HG02938 (cell line): ENCODE data around the gene LCORL.

Experiments
- ATAC-seq: cut with Tn5 transposase; IDR thresholded peaks from one replicate; pipeline ENCODE4 v1.9.1; 2021; ENCODE audit warnings: mild to moderate bottlenecking, moderate library complexity; ENCODE audit not compliant: unreplicated experiment

LCORL gene

DNA sequence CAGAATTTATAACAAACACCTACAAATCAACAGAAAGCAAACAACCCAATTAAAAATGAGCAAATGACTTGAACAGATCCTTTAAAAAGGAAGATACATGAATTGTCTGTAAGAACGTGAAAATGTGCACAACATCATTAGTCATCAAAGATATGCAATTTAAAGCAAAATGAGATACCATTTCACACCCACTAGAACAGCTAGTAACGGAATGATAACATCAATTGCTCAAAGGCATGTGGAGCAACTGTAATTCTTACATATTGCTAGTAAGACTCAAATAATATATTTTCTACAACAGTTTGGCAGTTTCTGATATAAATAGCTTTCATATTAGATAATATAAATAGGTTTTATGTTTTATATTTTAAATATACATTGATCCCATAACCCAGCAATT, 82.5 kb downstream of the LCORL start:
- ATAC-seq: no peak

- no peak for ATAC-seq
Observed at GRCh38 chr4:17934286-17934685, 87.3 kb downstream of the LCORL start.

GRCh38 chr4:17933126-17933525, 88.4 kb downstream of the LCORL start:
- no peak for ATAC-seq

- no peak for ATAC-seq
Observed at GRCh38 chr4:17932041-17932440, 89.5 kb downstream of the LCORL start.

GRCh38 chr4:17930256-17930655, 91.3 kb downstream of the LCORL start:
- no peak for ATAC-seq

GRCh38 chr4:17924189-17924588, 97.4 kb downstream of the LCORL start:
- no peak for ATAC-seq

DNA sequence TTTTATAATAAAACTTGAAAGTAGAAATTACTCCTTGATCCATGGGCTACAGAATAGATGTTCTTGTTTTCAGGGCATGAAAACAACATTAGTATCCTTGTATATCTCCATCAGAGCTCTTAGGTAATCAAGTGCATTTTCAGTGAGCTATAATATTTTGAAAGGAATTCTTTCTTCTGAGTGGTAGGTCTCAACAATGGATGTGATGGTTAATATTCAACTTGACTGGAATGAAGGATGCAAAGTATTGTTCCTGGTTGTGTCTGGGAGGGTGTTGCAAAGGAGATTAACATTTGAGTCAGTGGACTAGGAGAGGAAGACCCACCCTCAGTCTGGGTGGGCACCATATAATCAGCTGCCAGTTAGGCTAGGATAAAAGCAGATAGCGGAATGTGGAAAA, 100.1 kb downstream of the LCORL start:
- no peak for ATAC-seq

DNA sequence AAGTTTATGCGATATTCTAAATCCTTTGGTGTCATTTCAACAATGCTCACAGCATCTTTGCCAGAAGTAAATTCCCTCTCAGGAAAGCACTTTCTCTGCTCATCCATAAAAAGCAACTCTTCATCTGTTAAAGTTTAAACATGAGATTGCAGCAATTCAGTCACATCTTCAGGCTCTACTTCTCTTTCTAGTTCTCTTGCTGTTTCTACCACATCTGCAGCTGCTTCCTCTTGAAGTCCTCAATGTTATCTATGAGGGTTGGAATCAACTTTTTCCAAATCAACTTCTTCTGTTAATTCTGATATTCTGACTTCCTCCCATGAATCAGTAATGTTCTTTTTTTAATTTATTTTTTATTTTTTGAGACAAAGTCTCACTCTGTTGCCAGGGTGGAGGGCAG, 100.9 kb downstream of the LCORL start:
- no peak for ATAC-seq

DNA sequence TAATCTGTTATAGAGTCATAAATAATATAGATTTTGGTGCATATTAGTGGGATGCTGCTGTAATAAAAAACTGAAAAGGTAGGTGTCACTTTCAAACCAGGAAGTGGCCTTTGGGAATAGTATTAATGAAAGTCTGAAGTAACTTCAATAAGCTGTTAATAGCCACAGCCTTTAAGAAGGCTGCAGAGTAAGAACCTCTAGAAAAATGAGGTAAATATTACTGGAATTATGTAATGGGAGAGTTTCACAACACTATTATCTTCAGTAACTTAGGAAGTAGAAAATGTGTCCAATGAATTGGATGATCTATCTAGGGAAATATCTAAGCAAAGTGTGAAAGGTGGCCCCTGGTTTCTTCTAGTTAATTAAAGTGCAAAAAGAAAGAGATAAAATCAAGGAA, 106.1 kb downstream of the LCORL start:
- no peak for ATAC-seq

GRCh38 chr4:17912011-17912410, 109.5 kb downstream of the LCORL start:
- no peak for ATAC-seq

DNA sequence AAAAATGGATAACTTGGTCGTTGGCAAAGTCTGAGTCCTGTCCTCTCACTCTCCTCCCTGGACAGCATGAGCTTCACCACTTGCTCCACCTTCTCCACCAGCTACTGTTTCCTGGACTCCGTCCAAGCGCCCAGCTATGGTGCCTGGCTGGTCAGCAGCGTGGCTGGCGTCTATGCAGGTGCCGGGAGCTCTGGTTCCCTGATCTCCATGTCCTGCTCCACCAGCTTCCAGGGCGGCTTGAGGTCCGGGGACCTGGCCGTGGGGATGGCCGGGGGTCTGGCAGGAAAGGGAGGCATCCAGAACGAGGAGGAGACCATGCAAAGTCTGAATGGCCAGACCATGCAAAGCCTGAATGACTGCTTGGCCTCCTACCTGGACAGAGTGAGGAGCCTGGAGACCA, 109.9 kb downstream of the LCORL start:
- ATAC-seq: no peak

DNA sequence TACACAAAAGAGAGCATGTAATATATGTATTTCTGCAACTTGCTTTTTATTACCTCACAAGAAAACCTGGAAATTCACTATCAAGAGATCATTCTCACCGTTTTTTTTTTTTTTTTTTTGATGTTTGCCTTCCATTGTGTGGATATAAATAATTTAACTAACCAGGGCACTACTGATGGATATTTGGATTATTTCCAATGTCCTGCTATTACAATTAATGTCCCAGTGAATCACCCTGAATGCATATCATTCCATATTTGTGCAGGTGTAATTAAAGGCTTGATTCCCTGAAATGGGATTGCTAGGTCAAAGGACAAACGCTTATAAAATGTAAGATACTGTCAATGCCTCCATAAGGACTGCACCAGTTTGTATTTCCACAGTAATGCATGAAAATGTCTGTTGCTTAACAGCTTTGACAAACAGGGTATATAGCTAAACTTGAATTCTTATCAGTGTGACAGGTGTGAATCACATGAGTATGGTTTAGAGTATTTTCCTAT, 123.0 kb downstream of the LCORL start:
- ATAC-seq: no peak

DNA sequence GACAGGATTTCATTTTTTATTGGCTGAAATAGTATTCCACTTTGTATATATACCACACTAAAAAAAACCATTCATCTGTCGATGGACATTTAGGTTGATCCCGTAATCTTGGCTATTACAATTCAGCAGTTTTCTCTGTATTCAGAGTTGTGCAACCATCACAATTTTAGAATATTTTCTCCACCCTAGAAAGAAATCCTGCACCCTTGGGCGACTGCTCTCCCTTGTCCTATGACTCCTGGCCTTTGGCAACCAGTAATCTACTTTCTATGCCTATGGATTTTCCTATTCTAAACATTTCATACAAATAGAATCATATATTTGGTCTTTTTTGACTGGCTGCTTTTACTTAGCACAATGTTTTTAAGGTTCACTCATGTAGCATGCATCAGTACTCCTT, 126.1 kb downstream of the LCORL start:
- no peak for ATAC-seq

GRCh38 chr4:17894421-17894820, 127.1 kb downstream of the LCORL start:
- no peak for ATAC-seq

DNA sequence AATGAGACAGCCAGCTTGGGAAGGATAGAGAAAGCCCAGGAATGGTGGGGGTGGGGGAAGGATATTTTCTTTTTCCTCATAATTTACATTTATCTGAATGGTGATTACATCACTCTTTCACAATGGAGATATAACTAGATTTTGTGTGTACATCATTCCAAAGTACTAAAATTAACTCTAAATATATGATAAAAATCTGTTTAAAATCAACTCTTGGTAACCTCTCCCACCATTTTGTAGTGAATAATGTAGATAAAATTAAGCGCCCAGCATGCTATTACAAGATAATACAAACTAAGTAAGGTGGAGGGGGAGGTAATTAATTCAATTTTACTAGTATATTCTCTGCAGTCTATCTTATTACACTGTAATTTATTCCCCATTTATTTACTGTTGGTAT, 131.9 kb downstream of the LCORL start:
- ATAC-seq: no peak

- no peak for ATAC-seq
Observed at GRCh38 chr4:17884511-17884910, 137.0 kb downstream of the LCORL start.

- ATAC-seq: no peak
Observed at GRCh38 chr4:17884063-17884462, 137.5 kb downstream of the LCORL start.

DNA sequence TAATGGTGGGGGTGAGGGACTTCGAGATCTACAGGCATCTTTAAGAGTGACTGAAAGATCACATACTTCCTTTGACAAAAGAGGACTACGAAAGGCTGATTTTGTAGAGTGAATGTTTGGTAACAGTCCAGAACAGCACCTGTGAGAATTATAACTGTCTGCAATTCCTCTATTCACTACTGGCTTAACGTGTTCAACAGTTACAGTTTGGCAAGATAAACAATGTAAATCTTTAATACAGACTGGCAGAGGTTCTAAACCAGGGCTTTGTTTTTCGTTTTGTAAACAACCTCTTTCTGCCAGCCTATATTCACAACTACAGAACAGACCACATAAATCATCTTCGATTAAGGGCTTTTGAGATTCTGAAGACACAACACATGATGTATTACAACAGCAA, 143.9 kb downstream of the LCORL start:
- ATAC-seq: no peak

DNA sequence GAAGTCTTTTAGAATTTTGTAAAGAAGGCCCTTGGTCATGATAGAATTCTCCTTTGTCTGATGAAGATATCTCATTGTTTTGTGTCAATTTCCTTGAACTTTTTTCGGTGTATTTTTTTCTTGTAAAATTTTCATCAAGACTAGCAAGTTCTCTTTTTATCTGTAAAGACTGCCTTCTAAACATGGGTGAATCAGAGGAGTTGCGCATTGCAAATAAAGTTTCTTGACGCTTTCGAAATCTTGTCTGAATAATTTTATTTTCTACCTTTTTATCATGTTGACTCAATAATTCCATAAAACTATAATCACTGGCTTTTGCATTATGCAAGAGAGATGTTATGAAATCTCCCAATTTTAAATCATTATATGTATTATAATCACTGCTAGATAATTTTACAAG, 144.6 kb downstream of the LCORL start:
- ATAC-seq: no peak

- peak; percentile 97 for ATAC-seq
Observed at GRCh38 chr4:17875402-17876070, 146.0 kb downstream of the LCORL start.

DNA sequence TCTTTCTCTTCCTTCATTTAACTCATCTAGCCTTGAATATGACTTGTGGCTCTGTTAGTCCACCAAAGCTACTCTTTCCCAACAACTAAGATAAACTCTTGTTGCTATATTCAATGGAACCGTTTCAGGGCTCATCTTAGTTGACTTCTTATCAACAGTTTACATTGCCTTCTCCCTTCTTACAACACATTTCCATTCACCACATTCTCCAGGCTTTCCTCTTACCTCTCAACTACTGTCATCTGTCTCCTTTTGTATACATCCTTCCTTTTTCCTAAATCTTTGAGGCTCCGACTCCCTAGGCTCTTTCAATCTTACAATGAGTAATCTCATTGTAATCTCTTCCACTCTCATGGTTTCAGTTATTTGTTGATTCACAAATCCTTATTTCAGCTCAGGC, 152.2 kb downstream of the LCORL start:
- no peak for ATAC-seq

GRCh38 chr4:17867276-17867675, 154.3 kb downstream of the LCORL start:
- ATAC-seq: no peak

- no peak for ATAC-seq
Observed at GRCh38 chr4:17866810-17867209, 154.7 kb downstream of the LCORL start.
